Measurements from ENCODE around the gene UBE2D3.

UBE2D3 gene

DNA sequence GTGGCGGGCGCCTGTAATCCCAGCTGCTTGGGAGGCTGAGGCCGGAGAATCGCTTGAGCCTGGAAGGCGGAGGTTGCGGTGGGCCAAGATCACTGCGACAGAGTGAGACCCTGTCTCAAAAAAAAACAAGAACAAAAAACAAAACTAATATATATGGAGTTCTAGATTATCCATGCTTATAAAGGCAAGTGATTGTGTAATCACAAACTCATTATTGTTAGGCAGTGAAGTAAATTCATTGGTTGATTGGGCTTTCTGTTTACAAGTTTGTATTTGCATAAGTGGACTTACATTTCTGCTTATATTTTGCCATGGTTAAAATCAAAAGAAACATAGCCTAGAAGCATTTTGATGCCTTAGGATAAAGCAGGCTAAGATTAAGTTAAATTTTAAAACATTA lies 2.5 kb upstream of the UBE2D3 start:
- H3K27me3 ChIP-seq: no peaks in the 10 kb centered on the region
- H3K4me1 ChIP-seq: peaks cover 0 to 10% (median 0%) of the 10 kb centered on the region in 4 donors
- TF ChIP-seq, protein P1, sequence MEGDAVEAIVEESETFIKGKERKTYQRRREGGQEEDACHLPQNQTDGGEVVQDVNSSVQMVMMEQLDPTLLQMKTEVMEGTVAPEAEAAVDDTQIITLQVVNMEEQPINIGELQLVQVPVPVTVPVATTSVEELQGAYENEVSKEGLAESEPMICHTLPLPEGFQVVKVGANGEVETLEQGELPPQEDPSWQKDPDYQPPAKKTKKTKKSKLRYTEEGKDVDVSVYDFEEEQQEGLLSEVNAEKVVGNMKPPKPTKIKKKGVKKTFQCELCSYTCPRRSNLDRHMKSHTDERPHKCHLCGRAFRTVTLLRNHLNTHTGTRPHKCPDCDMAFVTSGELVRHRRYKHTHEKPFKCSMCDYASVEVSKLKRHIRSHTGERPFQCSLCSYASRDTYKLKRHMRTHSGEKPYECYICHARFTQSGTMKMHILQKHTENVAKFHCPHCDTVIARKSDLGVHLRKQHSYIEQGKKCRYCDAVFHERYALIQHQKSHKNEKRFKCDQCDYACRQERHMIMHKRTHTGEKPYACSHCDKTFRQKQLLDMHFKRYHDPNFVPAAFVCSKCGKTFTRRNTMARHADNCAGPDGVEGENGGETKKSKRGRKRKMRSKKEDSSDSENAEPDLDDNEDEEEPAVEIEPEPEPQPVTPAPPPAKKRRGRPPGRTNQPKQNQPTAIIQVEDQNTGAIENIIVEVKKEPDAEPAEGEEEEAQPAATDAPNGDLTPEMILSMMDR (IDR thresholded peaks at IDR 0.05): no peak
- H3K27ac ChIP-seq: no peak overlapping the region
- no peak for DNase-seq
- no peaks in the 10 kb centered on the region for H3K36me3 ChIP-seq
- no peaks in the 10 kb centered on the region for H3K9me3 ChIP-seq
- H3K4me3 ChIP-seq: no peak overlapping the region
- intact Hi-C loops (cut with DNase I; ENCODE audit: low total_unique reads): loop anchor here (5.0 to 10.0 kb wide), 2 partner anchors 65 to 187 kb away; partner anchors contain the start of genes MANBA and SLC9B1

DNA sequence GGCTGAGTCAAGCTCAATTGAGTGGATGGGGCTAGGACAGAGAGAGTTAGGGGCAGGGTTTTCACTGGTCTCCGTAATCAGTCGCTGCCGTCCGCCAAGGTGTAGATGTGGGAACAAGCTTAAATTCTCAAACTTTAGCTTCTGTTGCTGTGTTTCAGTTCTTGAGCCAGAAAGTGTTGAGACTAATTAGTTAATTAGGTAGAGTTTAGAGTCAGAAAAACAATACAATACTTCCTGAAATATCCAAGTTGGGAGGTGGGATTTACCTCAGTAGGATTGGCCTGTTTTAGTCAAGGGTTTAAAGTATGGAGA lies 1.1 kb upstream of the UBE2D3 start:
- H3K4me1 ChIP-seq: peaks cover 0 to 17% (median 5%) of the 10 kb centered on the region in 4 donors
- TF ChIP-seq, protein P1 (IDR thresholded peaks at IDR 0.05): no peak
- H3K9me3 ChIP-seq: no peaks in the 10 kb centered on the region
- no peak for DNase-seq
- no peaks in the 10 kb centered on the region for H3K36me3 ChIP-seq
- H3K27ac ChIP-seq: peak overlapping the region; percentile 99 to 100
- intact Hi-C loops (cut with DNase I; ENCODE audit: low total_unique reads): loop anchor here (5.0 to 10.0 kb wide), 2 partner anchors 64 to 189 kb away; partner anchors contain the start of genes MANBA and SLC9B1
- peak overlapping the region; percentile 75 to 76 for H3K4me3 ChIP-seq
- no peaks in the 10 kb centered on the region for H3K27me3 ChIP-seq

DNA sequence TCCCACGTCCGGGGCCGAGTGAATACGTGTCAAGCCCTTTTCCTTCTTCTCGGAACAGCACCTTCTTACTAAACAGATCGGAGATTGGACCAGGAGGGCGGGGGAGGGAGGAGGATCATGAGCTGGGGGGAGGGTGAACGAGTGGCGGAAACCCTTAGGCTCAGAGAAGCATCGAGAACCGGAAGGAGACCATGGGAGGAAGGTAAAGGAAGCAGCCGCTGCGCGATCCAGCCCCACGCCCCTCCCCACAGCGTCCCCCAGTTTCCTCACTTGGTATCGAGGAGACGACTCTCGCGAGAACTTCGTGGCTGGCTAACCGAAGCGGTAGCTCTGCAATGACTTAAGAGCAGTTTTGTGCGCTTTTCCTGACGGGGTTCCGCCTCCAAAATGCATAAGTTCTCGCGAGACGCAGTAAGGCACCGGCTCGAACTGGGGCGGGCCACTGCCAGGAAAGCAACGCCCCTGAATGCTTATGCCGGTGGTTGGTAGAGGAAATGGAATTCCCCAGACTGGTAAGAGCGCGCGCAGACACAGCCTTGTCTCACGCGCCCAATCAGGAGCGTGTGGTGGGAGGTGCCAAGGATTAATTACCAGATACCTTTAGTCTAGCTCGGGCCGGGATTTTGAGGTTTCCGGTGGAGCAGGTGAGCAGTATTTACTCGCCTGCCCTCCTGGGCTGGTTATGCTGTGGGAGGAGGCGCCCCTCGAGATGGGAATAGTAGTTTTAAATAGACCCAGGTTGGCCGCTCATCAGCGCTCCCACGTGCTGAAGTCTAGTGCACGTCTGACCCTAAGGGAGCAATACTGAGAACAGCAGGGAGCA lies 534 bp upstream of the UBE2D3 start:
- Histone ChIP-seq H3K36me3 (no peaks in the 10 kb centered on the region), H3K27me3 (no peaks in the 10 kb centered on the region), H3K27ac (peak overlapping the region; percentile 99 to 100), H3K4me3 (peak overlapping the region; percentile 75 to 76), H3K4me1 (peaks cover 0 to 23% (median 8%) of the 10 kb centered on the region in 4 donors), H3K9me3 (no peaks in the 10 kb centered on the region)
- peak; percentile 100 for DNase-seq
- TF ChIP-seq, protein P1 (IDR thresholded peaks at IDR 0.05): no peak
- intact Hi-C loops (cut with DNase I; ENCODE audit: low total_unique reads): loop anchor here (1.0 to 10.0 kb wide), 3 partner anchors 40 to 189 kb away; partner anchors contain the start of genes CISD2, MANBA and SLC9B1

DNA sequence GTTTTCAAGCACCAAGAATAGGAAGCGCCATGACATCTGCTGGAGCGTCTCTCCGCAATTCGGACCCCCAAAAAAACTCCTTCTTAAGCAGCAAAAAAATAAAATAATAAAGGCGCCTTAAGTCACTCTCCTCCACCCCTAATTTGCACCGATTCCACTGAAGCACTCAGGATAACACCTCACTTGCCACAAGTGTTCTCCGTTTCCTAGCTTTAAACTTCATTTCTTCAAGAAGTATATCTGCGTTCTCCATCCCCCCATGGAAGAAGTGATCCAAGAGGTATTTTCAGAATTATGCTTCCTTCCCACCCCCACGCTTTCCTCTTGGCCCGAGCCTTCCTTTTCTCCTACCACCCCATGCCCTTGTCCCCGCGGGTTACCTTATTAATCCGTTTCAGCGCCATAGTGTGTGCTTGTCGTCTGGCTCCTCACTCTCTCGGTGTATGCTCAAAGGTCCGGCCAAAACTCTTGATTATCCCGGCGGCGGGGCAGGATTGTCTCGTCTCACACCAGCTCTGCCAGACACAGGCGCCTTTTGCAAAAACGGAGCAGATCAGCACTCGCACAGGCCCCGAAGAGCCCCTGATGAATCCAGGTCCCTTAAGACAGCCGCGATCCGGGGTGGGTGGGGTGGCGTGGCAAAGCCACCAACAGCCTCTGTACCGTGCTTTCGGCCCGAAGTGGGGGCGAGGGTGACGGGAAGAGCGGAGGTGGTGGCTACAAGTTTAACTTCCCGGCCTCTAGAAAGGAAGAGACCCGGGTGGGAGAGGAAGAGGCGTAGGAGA lies 1.1 kb downstream of the UBE2D3 start:
- intact Hi-C loops (cut with DNase I; ENCODE audit: low total_unique reads): loop anchor here (5.0 to 10.0 kb wide), 2 partner anchors 61 to 191 kb away; partner anchors contain the start of genes MANBA and SLC9B1
- no peak for DNase-seq
- Histone ChIP-seq H3K27me3 (no peaks in the 10 kb centered on the region), H3K4me3 (peak overlapping the region; percentile 75 to 76), H3K4me1 (peaks cover 0 to 39% (median 17%) of the 10 kb centered on the region in 4 donors), H3K27ac (peak overlapping the region; percentile 99 to 100), H3K36me3 (no peaks in the 10 kb centered on the region), H3K9me3 (no peaks in the 10 kb centered on the region)
- TF ChIP-seq, protein P1 (IDR thresholded peaks at IDR 0.05): no peak

DNA sequence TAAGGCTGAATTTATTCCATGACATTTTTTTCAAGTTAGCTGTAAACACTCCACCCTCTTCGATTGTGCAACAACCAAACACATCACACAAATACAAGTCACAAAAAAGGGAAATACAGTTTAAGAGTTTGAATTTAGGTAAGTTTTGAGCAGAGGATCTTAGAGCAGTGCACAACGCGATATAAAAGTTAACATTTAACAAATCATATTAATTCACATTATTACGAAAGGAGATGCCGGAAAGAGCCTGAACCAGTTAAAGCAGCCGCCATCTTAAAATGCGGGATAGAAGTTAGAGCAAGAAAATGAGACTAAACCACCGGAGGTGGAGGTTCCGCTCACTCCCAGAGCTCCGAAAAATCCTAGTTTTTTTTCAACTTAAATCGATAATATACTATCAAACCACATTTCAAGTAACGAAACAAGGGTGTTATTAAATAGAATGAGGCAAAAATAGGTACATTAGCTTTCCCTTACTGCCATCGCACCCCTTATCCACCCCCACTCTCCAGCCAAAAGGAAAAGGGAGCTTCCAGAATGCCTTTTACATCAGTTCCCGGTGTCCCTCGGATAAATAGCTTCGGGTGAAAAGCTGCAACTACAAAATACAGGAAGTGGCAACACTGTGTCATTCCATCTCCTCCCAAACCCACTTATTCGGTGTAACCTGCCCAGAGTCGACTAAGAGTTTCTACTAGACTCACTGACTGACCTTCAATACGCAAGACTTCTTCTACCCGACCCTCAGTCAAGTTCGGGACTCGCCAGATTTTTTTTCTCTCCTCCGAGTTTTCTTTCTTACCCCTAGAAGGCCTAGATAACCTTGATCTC lies 1.9 kb downstream of the UBE2D3 start:
- TF ChIP-seq, protein P1 (IDR thresholded peaks at IDR 0.05): no peak
- H3K36me3 ChIP-seq: no peaks in the 10 kb centered on the region
- no peaks in the 10 kb centered on the region for H3K9me3 ChIP-seq
- H3K4me1 ChIP-seq: peaks cover 0 to 47% (median 23%) of the 10 kb centered on the region in 4 donors
- intact Hi-C loops (cut with DNase I; ENCODE audit: low total_unique reads): loop anchor here (5.0 to 10.0 kb wide), 2 partner anchors 61 to 192 kb away; partner anchors contain the start of genes MANBA and SLC9B1
- DNase-seq: peak in 1 of 2 donors; percentile 51
- H3K27ac ChIP-seq: peak overlapping the region; percentile 99 to 100
- no peaks in the 10 kb centered on the region for H3K27me3 ChIP-seq
- H3K4me3 ChIP-seq: peak overlapping the region; percentile 75 to 76

Measured in tibial artery (tissue), 4 donors.